ENCODE data around the gene SERPINB2. TPM values are rescaled to one million over a fixed set of nuclear protein-coding genes. Genes with fewer than 3 reads are reported as not detected.

SERPINB2 gene
- total RNA-seq, 1 experiment from 2014 or later: 39.2 TPM

- intact Hi-C loops (cut with micrococcal nuclease; ENCODE audit: unreplicated experiment): no loop called here
- peaks cover 47% of the 10 kb centered on the region for H3K4me1 Mint-ChIP-seq (ENCODE audit: low read depth, unreplicated experiment)
- H3K4me3 Mint-ChIP-seq (ENCODE audit: low read depth, unreplicated experiment): no peak overlapping the region
- no peak for DNase-seq
- no peaks in the 10 kb centered on the region for H3K9me3 Mint-ChIP-seq (ENCODE audit: low read depth, unreplicated experiment)
- no peak for TF ChIP-seq CTCF (IDR thresholded peaks at IDR 0.05; ENCODE audit: unreplicated experiment)
- CTCF ChIA-PET: no interaction called here
- H3K27ac Mint-ChIP-seq (ENCODE audit: unreplicated experiment): peak overlapping the region; percentile 70
- no TSS peak for BruUV-seq (replicated peaks)
- peaks cover 7% of the 10 kb centered on the region for H3K36me3 Mint-ChIP-seq (ENCODE audit: insufficient read depth, unreplicated experiment)
- H3K27me3 Mint-ChIP-seq (ENCODE audit: unreplicated experiment): no peaks in the 10 kb centered on the region
Observed at GRCh38 chr18:63879709-63880108, 7.8 kb upstream of the SERPINB2 start.

- no peak for TF ChIP-seq CTCF (IDR thresholded peaks at IDR 0.05; ENCODE audit: unreplicated experiment)
- intact Hi-C loops (cut with micrococcal nuclease; ENCODE audit: unreplicated experiment): loop anchor here (2.0 kb wide), 3 partner anchors 31 to 67 kb away; partner anchors contain the start of gene HMSD
- no peak for DNase-seq
- H3K36me3 Mint-ChIP-seq (ENCODE audit: insufficient read depth, unreplicated experiment): peaks cover 9% of the 10 kb centered on the region
- no peaks in the 10 kb centered on the region for H3K9me3 Mint-ChIP-seq (ENCODE audit: low read depth, unreplicated experiment)
- BruUV-seq (replicated peaks): no TSS peak
- CTCF ChIA-PET: no interaction called here
- peaks cover 61% of the 10 kb centered on the region for H3K4me1 Mint-ChIP-seq (ENCODE audit: low read depth, unreplicated experiment)
- H3K4me3 Mint-ChIP-seq (ENCODE audit: low read depth, unreplicated experiment): no peak overlapping the region
- peak overlapping the region; percentile 97 for H3K27ac Mint-ChIP-seq (ENCODE audit: unreplicated experiment)
- H3K27me3 Mint-ChIP-seq (ENCODE audit: unreplicated experiment): no peaks in the 10 kb centered on the region
Observed at GRCh38 chr18:63881851-63882250, 5.7 kb upstream of the SERPINB2 start.

GRCh38 chr18:63882333-63883141 is 5.0 kb upstream of the SERPINB2 start:
- H3K36me3 Mint-ChIP-seq (ENCODE audit: insufficient read depth, unreplicated experiment): peaks cover 16% of the 10 kb centered on the region
- no TSS peak for BruUV-seq (replicated peaks)
- CTCF ChIA-PET: interaction anchor here (1.1 kb wide), 1 partner anchor 11 kb away, joined by 3 read pairs; no protein-coding TSS in a partner anchor
- H3K27me3 Mint-ChIP-seq (ENCODE audit: unreplicated experiment): no peaks in the 10 kb centered on the region
- H3K4me3 Mint-ChIP-seq (ENCODE audit: low read depth, unreplicated experiment): peak overlapping the region; percentile 41
- no peak for TF ChIP-seq CTCF (IDR thresholded peaks at IDR 0.05; ENCODE audit: unreplicated experiment)
- no peaks in the 10 kb centered on the region for H3K9me3 Mint-ChIP-seq (ENCODE audit: low read depth, unreplicated experiment)
- intact Hi-C loops (cut with micrococcal nuclease; ENCODE audit: unreplicated experiment): loop anchor here (2.0 kb wide), 3 partner anchors 32 to 66 kb away; partner anchors contain the start of gene HMSD
- peak overlapping the region; percentile 97 for H3K27ac Mint-ChIP-seq (ENCODE audit: unreplicated experiment)
- peak; percentile 88 for DNase-seq
- H3K4me1 Mint-ChIP-seq (ENCODE audit: low read depth, unreplicated experiment): peaks cover 65% of the 10 kb centered on the region

- Mint-ChIP-seq H3K9me3 (ENCODE audit: low read depth, unreplicated experiment) (no peaks in the 10 kb centered on the region), H3K36me3 (ENCODE audit: insufficient read depth, unreplicated experiment) (peaks cover 19% of the 10 kb centered on the region), H3K4me3 (ENCODE audit: low read depth, unreplicated experiment) (no peak overlapping the region), H3K27ac (ENCODE audit: unreplicated experiment) (peak overlapping the region; percentile 97), H3K4me1 (ENCODE audit: low read depth, unreplicated experiment) (peaks cover 65% of the 10 kb centered on the region), H3K27me3 (ENCODE audit: unreplicated experiment) (no peaks in the 10 kb centered on the region)
- no peak for TF ChIP-seq CTCF (IDR thresholded peaks at IDR 0.05; ENCODE audit: unreplicated experiment)
- intact Hi-C loops (cut with micrococcal nuclease; ENCODE audit: unreplicated experiment): loop anchor here (2.0 kb wide), 3 partner anchors 33 to 65 kb away; partner anchors contain the start of gene HMSD
- no TSS peak for BruUV-seq (replicated peaks)
- CTCF ChIA-PET: no interaction called here
- DNase-seq: no peak
Observed at GRCh38 chr18:63883617-63884016, 3.9 kb upstream of the SERPINB2 start.

Measured in Calu3 (cell line).